Measurements from ENCODE around the gene NLRP6.
"Not testable (repeated sequence)": the region's sequence is repeated elsewhere in the genome, so short reads cannot be mapped to it uniquely, and the experiment has no call there.

NLRP6 gene

GRCh38 chr11:326842-327580, 48.8 kb downstream of the NLRP6 start:
- DNase-seq = peak in 1 of 2 donors; percentile 53

- no peak for DNase-seq
These were observed 49.3 kb downstream of the NLRP6 start for GRCh38 chr11:327581-327923.

DNA sequence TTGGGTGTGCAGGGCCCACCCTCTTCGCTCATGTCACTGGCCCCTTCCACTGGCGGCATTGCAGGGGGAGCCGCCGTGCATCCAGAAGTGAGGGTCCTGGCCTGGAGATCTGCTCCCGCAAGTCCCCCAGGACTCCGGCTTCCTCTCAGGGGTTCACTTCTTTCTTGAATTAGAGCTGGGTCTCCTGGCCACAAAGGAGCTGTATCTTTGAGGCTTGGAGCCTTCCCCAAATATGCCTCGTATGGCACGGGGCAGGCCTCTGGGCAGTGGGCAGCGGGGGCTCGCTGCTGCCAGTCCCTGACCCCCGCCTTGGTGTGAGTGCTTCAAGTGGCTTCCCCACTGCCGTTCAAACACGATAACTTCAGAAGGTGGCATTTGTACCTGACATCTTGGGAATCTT, 49.8 kb downstream of the NLRP6 start:
- no peak for DNase-seq

DNA sequence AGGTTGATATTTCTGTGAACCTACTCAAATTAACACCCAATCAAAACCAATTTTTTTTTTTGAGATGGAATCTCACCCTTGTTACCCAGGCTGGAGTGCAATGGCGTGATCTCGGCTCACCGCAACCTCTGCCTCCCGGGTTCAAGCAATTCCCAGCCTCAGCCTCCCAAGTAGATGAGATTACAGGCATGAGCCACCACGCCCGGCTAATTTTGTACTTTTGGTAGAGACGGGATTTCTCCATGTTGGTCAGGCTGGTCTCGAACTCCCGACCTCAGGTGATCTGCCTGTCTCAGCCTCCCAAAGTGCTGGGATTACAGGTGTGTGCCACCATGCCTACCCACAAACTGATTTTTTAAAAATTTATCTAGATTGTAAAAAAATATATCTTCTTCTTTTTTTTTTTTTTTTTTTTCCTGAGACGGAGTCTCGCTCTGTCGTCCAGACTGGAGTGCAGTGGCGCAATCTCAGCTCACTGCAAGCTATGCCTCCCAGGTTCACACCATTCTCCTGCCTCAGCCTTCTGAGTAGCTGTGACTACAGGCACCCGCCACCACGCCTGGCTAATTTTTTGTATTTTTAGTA, 50.4 kb downstream of the NLRP6 start:
- not testable (repeated sequence) for DNase-seq

DNA sequence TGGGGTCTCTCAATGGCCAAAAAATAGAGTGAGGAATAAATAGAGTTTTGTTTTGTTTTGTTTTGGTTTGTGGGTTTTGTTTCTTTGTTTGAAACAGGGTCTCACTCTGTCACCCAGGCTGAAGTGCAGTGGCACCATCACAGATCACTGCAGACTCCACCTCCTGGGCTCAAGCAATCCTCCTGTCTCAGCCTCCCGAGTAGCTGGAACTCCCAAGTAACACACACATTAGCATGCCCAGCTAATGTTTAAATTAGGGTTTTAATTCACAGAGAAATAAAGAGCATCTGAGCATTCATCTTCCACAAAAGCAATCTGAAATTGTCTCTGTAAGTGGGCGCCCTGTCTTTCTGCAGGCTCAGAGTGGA, 51.7 kb downstream of the NLRP6 start:
- no peak for DNase-seq

DNA sequence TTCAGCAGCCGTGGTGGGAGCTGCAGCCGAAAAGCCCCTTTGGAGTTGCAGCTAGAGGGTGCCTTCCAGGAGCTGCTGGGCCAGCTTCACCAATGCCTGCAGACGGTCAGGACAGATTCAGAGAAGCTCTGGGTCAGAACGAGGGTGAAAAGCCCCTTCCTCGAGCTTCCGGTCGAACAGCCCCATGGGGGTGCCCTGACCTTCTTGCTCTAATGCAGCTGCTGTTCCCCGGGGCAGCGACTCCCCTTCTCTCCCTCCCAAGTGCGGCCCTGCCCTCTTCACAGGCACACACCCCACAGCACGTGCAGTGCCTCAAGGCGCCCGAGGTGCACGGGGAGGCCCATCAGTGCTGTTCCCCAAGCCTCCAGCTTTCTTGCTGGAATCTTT, 52.1 kb downstream of the NLRP6 start:
- DNase-seq = no peak

- no peak for DNase-seq
These were observed 52.6 kb downstream of the NLRP6 start for GRCh38 chr11:330694-331357.

- DNase-seq = no peak
These were observed 53.3 kb downstream of the NLRP6 start for GRCh38 chr11:331358-332060.

GRCh38 chr11:332651-333480, 54.7 kb downstream of the NLRP6 start:
- DNase-seq = no peak

DNA sequence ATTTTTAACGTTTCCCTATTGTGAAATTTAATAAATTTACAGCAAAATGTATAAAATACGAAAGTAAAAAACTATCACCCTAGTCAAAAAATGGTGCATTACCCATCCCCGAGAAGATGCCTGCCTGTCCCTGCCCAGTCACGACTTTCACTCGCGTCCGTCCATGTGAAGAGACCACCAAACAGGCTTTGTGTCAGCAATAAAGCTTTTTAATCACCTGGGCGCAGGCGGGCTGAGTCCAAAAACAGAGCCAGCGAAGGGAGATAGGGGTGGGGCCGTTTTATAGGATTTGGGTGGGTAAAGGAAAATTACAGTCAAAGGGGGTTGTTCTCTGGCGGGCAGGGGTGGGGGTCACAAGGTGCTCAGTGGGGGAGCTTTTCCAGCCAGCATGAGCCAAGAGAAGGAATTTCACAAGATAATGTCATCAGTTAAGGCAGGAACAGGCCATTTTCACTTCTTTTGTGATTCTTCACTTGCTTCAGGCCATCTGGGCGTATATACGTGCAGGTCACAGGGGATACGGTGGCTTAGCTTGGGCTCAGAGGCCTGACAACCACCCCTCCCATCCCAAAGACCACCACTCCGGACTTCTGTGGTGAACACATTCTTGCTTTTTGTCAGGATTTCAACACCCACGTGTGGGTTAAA, 55.5 kb downstream of the NLRP6 start:
- DNase-seq = not testable (repeated sequence)

DNA sequence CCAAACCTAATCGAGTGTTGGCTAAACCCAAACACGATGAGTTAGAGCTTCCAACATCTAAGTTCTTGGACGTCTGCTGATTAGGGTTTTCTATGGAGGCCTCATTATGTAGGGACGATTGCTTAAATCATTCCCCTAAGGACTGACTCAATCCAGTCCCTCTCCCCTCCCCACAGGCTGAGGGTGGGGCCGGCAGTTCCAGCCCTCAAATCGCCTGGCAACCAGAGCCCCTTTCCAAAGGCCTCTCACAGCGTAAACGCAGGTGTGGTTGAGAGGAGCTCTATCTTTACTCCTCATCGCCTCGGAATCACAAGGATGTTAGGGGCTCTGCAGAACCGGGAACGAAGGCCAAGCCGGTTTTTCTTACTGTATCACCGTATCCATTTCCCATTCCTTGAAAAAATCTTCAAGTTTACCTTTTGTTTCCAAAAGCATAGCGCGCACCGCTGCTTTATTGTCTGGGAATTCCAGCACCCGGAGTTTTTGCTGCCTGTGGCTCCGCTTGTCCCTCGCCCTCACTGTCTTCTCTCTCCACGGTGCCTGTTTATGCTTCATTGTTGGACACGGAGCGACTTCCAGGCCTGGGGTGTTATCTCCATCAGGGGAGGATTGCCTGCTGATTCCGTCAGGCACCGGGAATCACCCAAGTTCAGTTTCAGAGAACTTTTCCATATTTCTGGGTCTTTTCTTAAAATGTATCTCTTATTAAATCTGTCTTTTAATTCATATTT, 56.2 kb downstream of the NLRP6 start:
- DNase-seq = no peak

Measured in stimulated activated CD4-positive, alpha-beta T cell treated with anti-CD3 and anti-CD28 coated beads, Interleukin-2, amount 100 ng/mL, for 48 hours (primary cell).